Thoracic aorta (tissue), 2 donors: ENCODE results near the gene PCDHAC2. TPM values are rescaled to one million over a fixed set of nuclear protein-coding genes. Genes with fewer than 3 reads are reported as not detected.
A peak's percentile ranks its signal among the peaks of the same experiment; 100 is the strongest.

ENCODE experiments used
- ATAC-seq: fragments of 150-250 bp; one replicate; pipeline ENCODE4 v1.8.0; 2017; ENCODE audit warnings: low read depth; ENCODE audit not compliant: insufficient number of reproducible peaks, low FRiP score
- DNase-seq: peaks from one replicate; pipeline ENCODE4 v3.0.0-alpha.2; 2020; ENCODE audit warnings: low spot score
- H3K27ac ChIP-seq, 2 donors: fragments of 200-600 bp; sonication (generic); 1 replicate in 1 of 2; 2 replicates in 1 of 2; pipeline ENCODE4 v1.5.1; 2016; ENCODE audit warnings: mild to moderate bottlenecking in 2 of 2, moderate library complexity in 2 of 2
- H3K27me3 ChIP-seq: fragments of 200-600 bp; sonication (generic); replicated peaks from 2 replicates; pipeline ENCODE4 v1.6.0; 2016; ENCODE audit warnings: mild to moderate bottlenecking; ENCODE audit not compliant: insufficient read depth
- H3K36me3 ChIP-seq: fragments of 200-600 bp; sonication (generic); one replicate; pipeline ENCODE4 v1.5.1; 2016
- H3K4me1 ChIP-seq, 2 donors: fragments of 200-600 bp; sonication (generic); 1 replicate in 1 of 2; 2 replicates in 1 of 2; pipeline versions ENCODE4 v1.5.1 to v1.6.0; 2016; ENCODE audit warnings: low read depth in 2 of 2, mild to moderate bottlenecking in 1 of 2; ENCODE audit not compliant: control insufficient read depth in 1 of 2
- H3K4me3 ChIP-seq: fragments of 200-600 bp; sonication (generic); 2 replicates; pipeline ENCODE4 v1.5.1; 2016; ENCODE audit warnings: mild to moderate bottlenecking
- H3K9me3 ChIP-seq: fragments of 200-600 bp; sonication (generic); 2 replicates; pipeline ENCODE4 v1.5.1; 2016
- total RNA-seq, 2 donors: library from RNA; depleted of rRNA; stranded (reverse); fragments of >200 nt; gene quantifications; one replicate each; pipeline versions ENCODE4 v1.1.0 to v1.2.3, GENCODE V29; 2016
- TF ChIP-seq, protein P1 (sequence below): fragments of 200-600 bp; sonication (generic); IDR thresholded peaks from one replicate; pipeline ENCODE4 v1.5.1; 2019; ENCODE audit warnings: antibody characterized with exemption

Gene PCDHAC2
- total RNA-seq, 2 donors from 2014 or later: 0.71 TPM; not detected in 1

DNA sequence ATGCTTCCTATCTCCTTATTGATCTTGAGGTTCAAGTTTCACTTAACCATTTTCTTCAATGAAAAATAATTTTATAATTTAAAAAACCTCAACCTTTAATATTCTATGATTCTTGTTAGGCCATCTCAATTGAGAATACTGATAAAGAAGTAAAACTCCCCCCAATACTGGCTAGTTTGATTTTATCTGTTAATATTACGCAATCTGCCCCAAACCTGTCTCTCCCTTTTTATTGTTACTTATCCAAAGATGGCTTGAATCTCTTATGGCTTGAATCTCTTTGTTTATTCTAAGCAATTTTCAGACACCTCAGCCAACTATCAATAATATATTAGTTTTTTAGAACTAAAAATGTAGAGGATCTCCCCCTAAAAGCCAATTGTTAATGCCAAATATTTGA, 4.1 kb upstream of the PCDHAC2 start:
- H3K36me3 ChIP-seq: no peaks in the 10 kb centered on the region
- H3K4me1 ChIP-seq: peaks cover 0 to 5% of the 10 kb centered on the region in 2 donors
- no peak overlapping the region for H3K4me3 ChIP-seq
- DNase-seq (no peak), ATAC-seq (no peak)
- H3K9me3 ChIP-seq: no peaks in the 10 kb centered on the region
- TF ChIP-seq, protein P1, sequence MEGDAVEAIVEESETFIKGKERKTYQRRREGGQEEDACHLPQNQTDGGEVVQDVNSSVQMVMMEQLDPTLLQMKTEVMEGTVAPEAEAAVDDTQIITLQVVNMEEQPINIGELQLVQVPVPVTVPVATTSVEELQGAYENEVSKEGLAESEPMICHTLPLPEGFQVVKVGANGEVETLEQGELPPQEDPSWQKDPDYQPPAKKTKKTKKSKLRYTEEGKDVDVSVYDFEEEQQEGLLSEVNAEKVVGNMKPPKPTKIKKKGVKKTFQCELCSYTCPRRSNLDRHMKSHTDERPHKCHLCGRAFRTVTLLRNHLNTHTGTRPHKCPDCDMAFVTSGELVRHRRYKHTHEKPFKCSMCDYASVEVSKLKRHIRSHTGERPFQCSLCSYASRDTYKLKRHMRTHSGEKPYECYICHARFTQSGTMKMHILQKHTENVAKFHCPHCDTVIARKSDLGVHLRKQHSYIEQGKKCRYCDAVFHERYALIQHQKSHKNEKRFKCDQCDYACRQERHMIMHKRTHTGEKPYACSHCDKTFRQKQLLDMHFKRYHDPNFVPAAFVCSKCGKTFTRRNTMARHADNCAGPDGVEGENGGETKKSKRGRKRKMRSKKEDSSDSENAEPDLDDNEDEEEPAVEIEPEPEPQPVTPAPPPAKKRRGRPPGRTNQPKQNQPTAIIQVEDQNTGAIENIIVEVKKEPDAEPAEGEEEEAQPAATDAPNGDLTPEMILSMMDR: no peak
- no peak overlapping the region for H3K27ac ChIP-seq
- H3K27me3 ChIP-seq: no peaks in the 10 kb centered on the region

DNA sequence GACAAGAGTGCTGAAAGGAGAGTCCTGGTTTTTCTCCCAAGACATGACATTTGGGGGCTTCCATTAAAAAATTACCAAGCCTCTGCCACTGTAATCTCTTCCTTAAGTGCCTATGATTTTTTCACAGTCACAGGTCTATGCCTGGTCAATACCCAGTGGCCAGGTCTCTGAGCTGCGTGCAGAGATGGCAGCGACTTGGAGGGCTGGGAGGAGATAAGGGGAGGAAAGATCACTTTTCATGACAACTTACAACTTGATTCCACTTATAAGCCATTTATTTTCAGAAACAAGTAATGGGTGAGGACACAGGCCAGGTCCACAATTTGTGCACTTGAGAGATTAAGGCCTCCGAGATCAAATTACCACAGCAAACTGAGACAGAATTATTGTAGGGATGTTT, 1.9 kb upstream of the PCDHAC2 start:
- no peak for ATAC-seq
- DNase-seq: no peak
- H3K36me3 ChIP-seq: no peaks in the 10 kb centered on the region
- no peak overlapping the region for H3K4me3 ChIP-seq
- no peaks in the 10 kb centered on the region for H3K27me3 ChIP-seq
- no peaks in the 10 kb centered on the region for H3K9me3 ChIP-seq
- TF ChIP-seq, protein P1: no peak
- H3K4me1 ChIP-seq: peaks cover 0 to 9% of the 10 kb centered on the region in 2 donors
- H3K27ac ChIP-seq: no peak overlapping the region

DNA sequence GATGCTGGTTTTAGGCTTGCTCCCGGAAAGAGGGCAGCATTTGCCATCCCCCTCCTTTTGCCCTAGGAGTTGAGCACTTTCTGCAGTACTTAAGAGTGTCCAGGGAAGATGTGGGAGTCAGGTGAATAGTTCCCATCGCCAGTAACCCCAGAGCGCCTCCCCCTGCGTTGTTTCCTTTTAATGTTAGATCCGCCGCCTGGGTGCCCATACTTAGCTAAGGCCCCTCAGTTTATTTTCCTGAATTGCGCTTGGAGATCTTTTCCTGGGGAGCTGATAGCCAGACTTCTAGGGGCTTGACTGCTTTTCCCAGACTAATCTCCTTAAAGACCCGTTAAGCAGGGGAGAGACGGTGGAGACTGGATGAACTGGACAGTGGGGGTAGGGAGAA, 377 bp upstream of the PCDHAC2 start:
- peaks cover 0 to 9% of the 10 kb centered on the region in 2 donors for H3K4me1 ChIP-seq

DNA sequence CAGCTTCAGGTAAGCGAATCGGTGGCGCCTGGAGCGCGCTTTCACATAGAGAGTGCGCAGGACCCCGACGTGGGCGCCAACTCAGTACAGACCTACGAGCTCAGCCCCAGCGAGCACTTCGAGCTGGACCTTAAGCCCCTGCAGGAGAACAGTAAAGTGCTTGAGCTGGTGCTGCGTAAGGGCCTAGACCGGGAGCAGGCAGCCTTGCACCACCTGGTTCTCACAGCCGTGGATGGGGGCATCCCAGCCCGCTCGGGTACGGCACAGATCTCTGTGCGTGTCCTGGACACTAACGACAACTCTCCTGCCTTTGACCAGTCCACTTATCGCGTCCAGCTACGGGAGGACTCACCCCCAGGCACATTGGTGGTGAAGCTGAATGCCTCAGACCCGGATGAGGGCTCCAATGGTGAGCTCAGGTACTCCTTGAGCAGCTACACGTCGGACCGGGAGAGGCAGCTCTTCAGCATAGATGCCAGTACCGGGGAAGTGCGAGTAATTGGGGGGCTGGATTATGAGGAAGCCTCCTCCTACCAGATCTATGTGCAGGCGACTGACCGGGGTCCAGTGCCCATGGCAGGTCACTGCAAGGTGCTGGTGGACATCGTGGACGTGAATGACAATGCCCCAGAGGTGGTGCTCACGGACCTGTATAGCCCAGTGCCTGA, 1.1 kb downstream of the PCDHAC2 start:
- Histone ChIP-seq H3K4me3 (peak overlapping the region; percentile 74), H3K36me3 (no peaks in the 10 kb centered on the region), H3K27me3 (no peaks in the 10 kb centered on the region), H3K9me3 (no peaks in the 10 kb centered on the region), H3K4me1 (peaks cover 0 to 9% of the 10 kb centered on the region in 2 donors), H3K27ac (no peak overlapping the region)
- TF ChIP-seq, protein P1: no peak
- DNase-seq (no peak), ATAC-seq (no peak)

More for the DNA sequence above, 377 bp upstream of the PCDHAC2 start:
- ATAC-seq (no peak), DNase-seq (no peak)
- TF ChIP-seq, protein P1: no peak
- Histone ChIP-seq H3K27ac (peak overlapping the region in 1 of 2 donors; percentile 55), H3K9me3 (no peaks in the 10 kb centered on the region), H3K36me3 (no peaks in the 10 kb centered on the region), H3K27me3 (no peaks in the 10 kb centered on the region), H3K4me3 (peak overlapping the region; percentile 74)

DNA sequence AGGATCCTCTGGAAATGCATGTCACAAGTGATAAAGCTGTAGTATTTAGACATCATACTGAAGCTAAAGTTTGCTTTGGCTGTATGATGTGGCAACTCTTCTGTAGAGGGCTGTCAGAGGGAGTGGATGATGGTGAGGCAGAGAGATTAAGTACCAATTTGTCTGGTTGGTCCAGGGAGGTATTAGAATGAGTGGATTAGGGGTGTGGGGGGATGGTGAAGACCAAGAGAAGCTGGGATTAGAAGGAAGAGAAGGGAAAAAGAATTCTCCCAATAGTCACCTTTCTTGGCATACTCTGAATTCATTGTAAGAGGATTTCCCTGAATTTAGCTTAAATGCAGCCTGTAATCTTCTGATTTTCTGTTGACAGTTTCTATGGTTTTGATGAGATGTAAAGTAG, 3.6 kb downstream of the PCDHAC2 start:
- Histone ChIP-seq H3K27me3 (no peaks in the 10 kb centered on the region), H3K9me3 (no peaks in the 10 kb centered on the region), H3K36me3 (no peaks in the 10 kb centered on the region), H3K27ac (no peak overlapping the region), H3K4me3 (no peak overlapping the region), H3K4me1 (peaks cover 0 to 9% of the 10 kb centered on the region in 2 donors)
- DNase-seq (no peak), ATAC-seq (no peak)
- TF ChIP-seq, protein P1: no peak
